SK-N-MC (cell line): ENCODE results near the gene SCN1B.

Source experiments
- EZH2 ChIP-seq: fragments of 200-600 bp; sonication (generic); IDR thresholded peaks from one replicate; pipeline ENCODE4 v1.6.1; 2017; ENCODE audit warnings: antibody characterized with exemption
- POLR2AphosphoS5 ChIP-seq: IDR thresholded peaks from 2 replicates; pipeline ENCODE4 v1.6.1; 2012; ENCODE audit warnings: mild to moderate bottlenecking, low read depth, low read length, borderline replicate concordance

GRCh38 chr19:35080613-35081170, 50.4 kb downstream of the SCN1B start:
- TF ChIP-seq EZH2 (no peak), POLR2AphosphoS5 (no peak)
